ENCODE measurements around the gene SLCO2A1. TPM values are rescaled to one million over a fixed set of nuclear protein-coding genes. Genes with fewer than 3 reads are reported as not detected.

SLCO2A1 gene
- total RNA-seq, 1 donor from 2014 or later: 0.07 TPM

GRCh38 chr3:133887074-133887802, 142.5 kb downstream of the SLCO2A1 start:
- H3K36me3 Mint-ChIP-seq: peaks cover under 1% of the 10 kb centered on the region
- Histone ChIP-seq H3K9ac (no peak overlapping the region), H3K27me3 (no peaks in the 10 kb centered on the region), H3K79me2 (ENCODE audit: low read depth) (peaks cover under 1% of the 10 kb centered on the region), H4K20me1 (ENCODE audit: low read depth) (peaks cover 14% of the 10 kb centered on the region), H3K36me3 (no peaks in the 10 kb centered on the region), H3K4me2 (peak overlapping the region; percentile 40), H3K27ac (no peak overlapping the region), H3K4me3 (no peak overlapping the region), H3K9me3 (ENCODE audit: low read depth) (no peaks in the 10 kb centered on the region), H2AFZ (replicated peaks) (no peak overlapping the region), H3K4me1 (peaks cover 28% of the 10 kb centered on the region), H3F3A (ENCODE audit: low read depth) (peaks cover 4% of the 10 kb centered on the region)
- DNase-seq (ENCODE audit: low spot score): no peak
- H3K4me1 Mint-ChIP-seq: peaks cover 26% of the 10 kb centered on the region
- TF ChIP-seq EZH2 (IDR thresholded peaks at IDR 0.05): no peak
- no peak for TF ChIP-seq EZH2phosphoT487 (IDR thresholded peaks at IDR 0.05)
- TF ChIP-seq CTCF (IDR thresholded peaks at IDR 0.05): no peak
- peaks cover 5% of the 10 kb centered on the region for H3K27me3 Mint-ChIP-seq (ENCODE audit: insufficient read depth, low read depth)
- no peak overlapping the region for H3K4me3 Mint-ChIP-seq
- H3K27ac Mint-ChIP-seq: no peak overlapping the region
- no peaks in the 10 kb centered on the region for H3K9me3 Mint-ChIP-seq

- H3K4me2 ChIP-seq: no peak overlapping the region
- H3K4me1 ChIP-seq: peaks cover 18% of the 10 kb centered on the region
- H3F3A ChIP-seq (ENCODE audit: low read depth): peaks cover 4% of the 10 kb centered on the region
- H4K20me1 ChIP-seq (ENCODE audit: low read depth): peaks cover 7% of the 10 kb centered on the region
- no peak overlapping the region for H3K27ac ChIP-seq
- H2AFZ ChIP-seq (replicated peaks): no peak overlapping the region
- no peak overlapping the region for H3K27ac Mint-ChIP-seq
- H3K4me3 Mint-ChIP-seq: no peak overlapping the region
- no peak for DNase-seq (ENCODE audit: low spot score)
- H3K4me3 ChIP-seq: no peak overlapping the region
- H3K79me2 ChIP-seq (ENCODE audit: low read depth): no peaks in the 10 kb centered on the region
- H3K27me3 Mint-ChIP-seq (ENCODE audit: insufficient read depth, low read depth): peaks cover 2% of the 10 kb centered on the region
- TF ChIP-seq EZH2 (IDR thresholded peaks at IDR 0.05) (no peak), CTCF (IDR thresholded peaks at IDR 0.05) (no peak), EZH2phosphoT487 (IDR thresholded peaks at IDR 0.05) (no peak)
- no peaks in the 10 kb centered on the region for H3K9me3 ChIP-seq (ENCODE audit: low read depth)
- H3K4me1 Mint-ChIP-seq: peaks cover 18% of the 10 kb centered on the region
- H3K9me3 Mint-ChIP-seq: no peaks in the 10 kb centered on the region
- H3K9ac ChIP-seq: no peak overlapping the region
- peaks cover 3% of the 10 kb centered on the region for H3K36me3 Mint-ChIP-seq
- H3K36me3 ChIP-seq: no peaks in the 10 kb centered on the region
- H3K27me3 ChIP-seq: no peaks in the 10 kb centered on the region
Observed at GRCh38 chr3:133886031-133886722, 143.5 kb downstream of the SLCO2A1 start.

GRCh38 chr3:133884887-133885711, 144.6 kb downstream of the SLCO2A1 start:
- DNase-seq (ENCODE audit: low spot score): no peak
- no peaks in the 10 kb centered on the region for H3K27me3 ChIP-seq
- Mint-ChIP-seq H3K4me3 (no peak overlapping the region), H3K36me3 (peaks cover 3% of the 10 kb centered on the region), H3K27me3 (ENCODE audit: insufficient read depth, low read depth) (peaks cover 2% of the 10 kb centered on the region), H3K4me1 (peaks cover 14% of the 10 kb centered on the region), H3K9me3 (no peaks in the 10 kb centered on the region), H3K27ac (no peak overlapping the region)
- no peaks in the 10 kb centered on the region for H3K79me2 ChIP-seq (ENCODE audit: low read depth)
- H3K27ac ChIP-seq: no peak overlapping the region
- no peak overlapping the region for H3K4me3 ChIP-seq
- H3K4me1 ChIP-seq: peaks cover 16% of the 10 kb centered on the region
- H3F3A ChIP-seq (ENCODE audit: low read depth): peaks cover 4% of the 10 kb centered on the region
- no peak for TF ChIP-seq EZH2phosphoT487 (IDR thresholded peaks at IDR 0.05)
- TF ChIP-seq EZH2 (IDR thresholded peaks at IDR 0.05): no peak
- no peak for TF ChIP-seq CTCF (IDR thresholded peaks at IDR 0.05)
- H2AFZ ChIP-seq (replicated peaks): no peak overlapping the region
- H4K20me1 ChIP-seq (ENCODE audit: low read depth): peaks cover 4% of the 10 kb centered on the region
- H3K36me3 ChIP-seq: no peaks in the 10 kb centered on the region
- H3K9ac ChIP-seq: no peak overlapping the region
- H3K4me2 ChIP-seq: no peak overlapping the region
- H3K9me3 ChIP-seq (ENCODE audit: low read depth): no peaks in the 10 kb centered on the region

Measured in neural progenitor cell (in vitro differentiated cells).